Kidney epithelial cell (primary cell): ENCODE measurements around the gene HES7. TPM values are rescaled to one million over a fixed set of nuclear protein-coding genes. Genes with fewer than 3 reads are reported as not detected.
A peak's percentile ranks its signal among the peaks of the same experiment; 100 is the strongest.

Experiments used
- DNase-seq: peaks from one replicate; pipeline ENCODE4 v3.0.0-alpha.2; 2010; ENCODE audit warnings: low read depth
- H3K27me3 ChIP-seq: 2 replicates; pipeline ENCODE4 v1.6.0; 2011; ENCODE audit warnings: low read length; ENCODE audit not compliant: control insufficient read depth, insufficient read depth
- H3K36me3 ChIP-seq: 2 replicates; pipeline ENCODE4 v1.5.1; 2011; ENCODE audit warnings: low read length; ENCODE audit not compliant: control insufficient read depth, insufficient read depth
- H3K4me3 ChIP-seq: 2 replicates; pipeline ENCODE4 v1.5.1; 2011; ENCODE audit warnings: low read depth, mild to moderate bottlenecking, control low read depth, low read length
- total RNA-seq: library from RNA; depleted of rRNA; stranded (reverse); fragments of >200 nt; gene quantifications from 2 replicates; pipeline ENCODE4 v1.2.3, GENCODE V29; 2015
- TF ChIP-seq, protein P1 (sequence below): IDR thresholded peaks from 2 replicates; pipeline ENCODE4 v1.5.1; 2011; ENCODE audit warnings: mild to moderate bottlenecking, moderate library complexity, low read length, control low read depth, inconsistent platforms; ENCODE audit not compliant: insufficient read depth, poor library complexity, severe bottlenecking

HES7 gene
- total RNA-seq, 1 donor from 2014 or later = not detected

DNA sequence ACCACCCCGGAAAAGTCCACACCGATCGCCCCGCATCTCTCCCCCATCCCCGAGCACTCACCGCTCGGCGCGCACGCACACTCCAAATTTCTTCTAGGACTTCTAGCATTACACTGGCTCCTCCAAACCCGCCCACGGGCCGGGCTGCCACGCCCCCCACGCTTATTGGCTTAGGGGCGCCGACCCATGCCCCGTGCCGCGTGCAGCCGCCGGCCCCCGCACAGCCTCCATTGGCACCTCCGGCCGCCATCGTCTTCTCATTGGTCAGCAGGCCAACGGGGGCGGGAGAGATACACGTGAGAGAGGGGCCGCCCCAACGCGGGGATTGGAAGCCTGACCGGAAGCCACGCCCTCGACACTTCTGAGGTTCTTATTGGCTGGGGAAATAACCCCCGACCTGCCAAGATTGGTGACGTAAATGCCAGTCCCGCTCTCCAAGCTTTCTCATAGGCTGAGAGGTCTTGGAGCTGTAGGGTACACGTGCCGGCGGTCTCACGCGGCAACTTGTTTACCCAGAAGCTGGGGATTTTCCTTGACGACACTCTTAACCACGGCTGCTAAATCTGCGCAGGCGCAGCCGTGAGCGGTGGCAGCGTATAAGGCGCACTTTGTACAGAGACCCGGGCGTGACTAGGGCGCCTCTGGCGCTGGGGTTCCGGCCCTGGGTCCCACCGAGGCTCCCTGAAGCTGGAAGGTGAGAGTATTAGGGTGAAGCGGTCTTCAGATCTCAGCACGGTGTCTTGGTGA, 32.5 kb upstream of the HES7 start:
- TF ChIP-seq, protein P1, sequence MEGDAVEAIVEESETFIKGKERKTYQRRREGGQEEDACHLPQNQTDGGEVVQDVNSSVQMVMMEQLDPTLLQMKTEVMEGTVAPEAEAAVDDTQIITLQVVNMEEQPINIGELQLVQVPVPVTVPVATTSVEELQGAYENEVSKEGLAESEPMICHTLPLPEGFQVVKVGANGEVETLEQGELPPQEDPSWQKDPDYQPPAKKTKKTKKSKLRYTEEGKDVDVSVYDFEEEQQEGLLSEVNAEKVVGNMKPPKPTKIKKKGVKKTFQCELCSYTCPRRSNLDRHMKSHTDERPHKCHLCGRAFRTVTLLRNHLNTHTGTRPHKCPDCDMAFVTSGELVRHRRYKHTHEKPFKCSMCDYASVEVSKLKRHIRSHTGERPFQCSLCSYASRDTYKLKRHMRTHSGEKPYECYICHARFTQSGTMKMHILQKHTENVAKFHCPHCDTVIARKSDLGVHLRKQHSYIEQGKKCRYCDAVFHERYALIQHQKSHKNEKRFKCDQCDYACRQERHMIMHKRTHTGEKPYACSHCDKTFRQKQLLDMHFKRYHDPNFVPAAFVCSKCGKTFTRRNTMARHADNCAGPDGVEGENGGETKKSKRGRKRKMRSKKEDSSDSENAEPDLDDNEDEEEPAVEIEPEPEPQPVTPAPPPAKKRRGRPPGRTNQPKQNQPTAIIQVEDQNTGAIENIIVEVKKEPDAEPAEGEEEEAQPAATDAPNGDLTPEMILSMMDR = no peak
- H3K36me3 ChIP-seq = peaks cover 3% of the 10 kb centered on the region
- H3K27me3 ChIP-seq = no peaks in the 10 kb centered on the region
- DNase-seq = peak; percentile 100
- peak overlapping the region; percentile 70 for H3K4me3 ChIP-seq

- no peak for DNase-seq
- peak overlapping the region; percentile 70 for H3K4me3 ChIP-seq
- TF ChIP-seq, protein P1 = no peak
- no peaks in the 10 kb centered on the region for H3K27me3 ChIP-seq
- peaks cover 3% of the 10 kb centered on the region for H3K36me3 ChIP-seq
Measured at GRCh38 chr17:8155996-8156245, 32.0 kb upstream of the HES7 start.

GRCh38 chr17:8155231-8155995, 31.5 kb upstream of the HES7 start:
- Histone ChIP-seq H3K36me3 (peaks cover 3% of the 10 kb centered on the region), H3K27me3 (no peaks in the 10 kb centered on the region), H3K4me3 (peak overlapping the region; percentile 70)
- no peak for DNase-seq
- TF ChIP-seq, protein P1 = no peak

- Histone ChIP-seq H3K4me3 (no peak overlapping the region), H3K36me3 (peaks cover 3% of the 10 kb centered on the region), H3K27me3 (no peaks in the 10 kb centered on the region)
- no peak for DNase-seq
- TF ChIP-seq, protein P1 = no peak
Measured at GRCh38 chr17:8154608-8155155, 30.8 kb upstream of the HES7 start.

- peak overlapping the region; percentile 12 for H3K4me3 ChIP-seq
- H3K27me3 ChIP-seq = no peaks in the 10 kb centered on the region
- H3K36me3 ChIP-seq = peaks cover 3% of the 10 kb centered on the region
- DNase-seq = peak; percentile 93
- TF ChIP-seq, protein P1 = no peak
Measured at GRCh38 chr17:8153957-8154607, 30.2 kb upstream of the HES7 start.
